ENCODE measurements around the gene TENM3. TPM values are rescaled to one million over a fixed set of nuclear protein-coding genes. Genes with fewer than 3 reads are reported as not detected.

Gene TENM3
- total and polyA plus RNA-seq, 10 of the 15 experiments (the other 5 are each of a cell fraction or from before 2014, with no cell fraction given): 0.01 to 1.7 (median 0.08) TPM; not detected in 2

- Histone ChIP-seq H3K9me3 (replicated peaks; ENCODE audit: control insufficient read depth, insufficient read depth, low read length) (no peaks in the 10 kb centered on the region; the same call in 2 of the 3 replicates), H3K4me3 (no peak overlapping the region), H3K27me3 (replicated peaks in 1 of 2; ENCODE audit: control insufficient read depth in 2 of 2, insufficient read depth in 2 of 2, low read length in 1 of 2) (no peaks in the 10 kb centered on the region), H3K4me1 (ENCODE audit: control insufficient read depth, insufficient read depth, low read length) (no peaks in the 10 kb centered on the region), H2AFZ (ENCODE audit: control insufficient read depth, low read depth, low read length) (no peak overlapping the region), H3K79me2 (ENCODE audit: control insufficient read depth, insufficient read depth, low read length) (no peaks in the 10 kb centered on the region), H3K4me2 (ENCODE audit: control insufficient read depth, insufficient read depth) (no peak overlapping the region), H3K36me3 (ENCODE audit: control insufficient read depth in 2 of 2, insufficient read depth in 2 of 2, low read length in 1 of 2) (no peaks in the 10 kb centered on the region), H3K27ac (ENCODE audit: control insufficient read depth, insufficient read depth) (no peak overlapping the region), H4K20me1 (ENCODE audit: control insufficient read depth, insufficient read depth) (no peaks in the 10 kb centered on the region), H3K9ac (ENCODE audit: control insufficient read depth, insufficient read depth, low read length) (no peak overlapping the region)
- DNase-seq (ENCODE audit: low read depth, low spot score) (no peak), ATAC-seq (no peak), FAIRE-seq (no peak)
- intact Hi-C loops (cut with micrococcal nuclease; ENCODE audit: unreplicated experiment) (no loop called here), in situ Hi-C loops (cut with MboI) (no loop called here)
- POLR2A ChIA-PET: no interaction called here
- SMC1A ChIA-PET (ENCODE audit: uncharacterized antibody, unreplicated experiment): no interaction called here
- RAD21 ChIA-PET (ENCODE audit: unreplicated experiment): no interaction called here
- TF ChIP-seq, protein P1, sequence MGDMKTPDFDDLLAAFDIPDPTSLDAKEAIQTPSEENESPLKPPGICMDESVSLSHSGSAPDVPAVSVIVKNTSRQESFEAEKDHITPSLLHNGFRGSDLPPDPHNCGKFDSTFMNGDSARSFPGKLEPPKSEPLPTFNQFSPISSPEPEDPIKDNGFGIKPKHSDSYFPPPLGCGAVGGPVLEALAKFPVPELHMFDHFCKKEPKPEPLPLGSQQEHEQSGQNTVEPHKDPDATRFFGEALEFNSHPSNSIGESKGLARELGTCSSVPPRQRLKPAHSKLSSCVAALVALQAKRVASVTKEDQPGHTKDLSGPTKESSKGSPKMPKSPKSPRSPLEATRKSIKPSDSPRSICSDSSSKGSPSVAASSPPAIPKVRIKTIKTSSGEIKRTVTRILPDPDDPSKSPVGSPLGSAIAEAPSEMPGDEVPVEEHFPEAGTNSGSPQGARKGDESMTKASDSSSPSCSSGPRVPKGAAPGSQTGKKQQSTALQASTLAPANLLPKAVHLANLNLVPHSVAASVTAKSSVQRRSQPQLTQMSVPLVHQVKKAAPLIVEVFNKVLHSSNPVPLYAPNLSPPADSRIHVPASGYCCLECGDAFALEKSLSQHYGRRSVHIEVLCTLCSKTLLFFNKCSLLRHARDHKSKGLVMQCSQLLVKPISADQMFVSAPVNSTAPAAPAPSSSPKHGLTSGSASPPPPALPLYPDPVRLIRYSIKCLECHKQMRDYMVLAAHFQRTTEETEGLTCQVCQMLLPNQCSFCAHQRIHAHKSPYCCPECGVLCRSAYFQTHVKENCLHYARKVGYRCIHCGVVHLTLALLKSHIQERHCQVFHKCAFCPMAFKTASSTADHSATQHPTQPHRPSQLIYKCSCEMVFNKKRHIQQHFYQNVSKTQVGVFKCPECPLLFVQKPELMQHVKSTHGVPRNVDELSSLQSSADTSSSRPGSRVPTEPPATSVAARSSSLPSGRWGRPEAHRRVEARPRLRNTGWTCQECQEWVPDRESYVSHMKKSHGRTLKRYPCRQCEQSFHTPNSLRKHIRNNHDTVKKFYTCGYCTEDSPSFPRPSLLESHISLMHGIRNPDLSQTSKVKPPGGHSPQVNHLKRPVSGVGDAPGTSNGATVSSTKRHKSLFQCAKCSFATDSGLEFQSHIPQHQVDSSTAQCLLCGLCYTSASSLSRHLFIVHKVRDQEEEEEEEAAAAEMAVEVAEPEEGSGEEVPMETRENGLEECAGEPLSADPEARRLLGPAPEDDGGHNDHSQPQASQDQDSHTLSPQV (IDR thresholded peaks at IDR 0.05): no peak
- TF ChIP-seq USF2 (IDR thresholded peaks at IDR 0.05; ENCODE audit: borderline replicate concordance, low read depth, low read length): no peak
- no peak for TF ChIP-seq PAX8 (IDR thresholded peaks at IDR 0.05)
- no peak for TF ChIP-seq NRF1 (conservative IDR thresholded peaks at IDR 0.05; ENCODE audit: low read depth, low read length)
- TF ChIP-seq, protein P2, sequence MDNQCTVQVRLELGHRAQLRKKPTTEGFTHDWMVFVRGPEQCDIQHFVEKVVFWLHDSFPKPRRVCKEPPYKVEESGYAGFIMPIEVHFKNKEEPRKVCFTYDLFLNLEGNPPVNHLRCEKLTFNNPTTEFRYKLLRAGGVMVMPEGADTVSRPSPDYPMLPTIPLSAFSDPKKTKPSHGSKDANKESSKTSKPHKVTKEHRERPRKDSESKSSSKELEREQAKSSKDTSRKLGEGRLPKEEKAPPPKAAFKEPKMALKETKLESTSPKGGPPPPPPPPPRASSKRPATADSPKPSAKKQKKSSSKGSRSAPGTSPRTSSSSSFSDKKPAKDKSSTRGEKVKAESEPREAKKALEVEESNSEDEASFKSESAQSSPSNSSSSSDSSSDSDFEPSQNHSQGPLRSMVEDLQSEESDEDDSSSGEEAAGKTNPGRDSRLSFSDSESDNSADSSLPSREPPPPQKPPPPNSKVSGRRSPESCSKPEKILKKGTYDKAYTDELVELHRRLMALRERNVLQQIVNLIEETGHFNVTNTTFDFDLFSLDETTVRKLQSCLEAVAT (IDR thresholded peaks at IDR 0.05): no peak
- no peak for TF ChIP-seq CBFB (IDR thresholded peaks at IDR 0.05; ENCODE audit: low read depth)
- no peak for TF ChIP-seq MYC (IDR thresholded peaks at IDR 0.05; ENCODE audit: insufficient read depth, insufficient read length, insufficient replicate concordance, low read length, severe bottlenecking)
- no peak for TF ChIP-seq RELA (IDR thresholded peaks at IDR 0.05; ENCODE audit: borderline replicate concordance, partially characterized antibody)
- TF ChIP-seq BMI1 (IDR thresholded peaks at IDR 0.05; ENCODE audit: borderline replicate concordance): no peak
- TF ChIP-seq, protein P3, sequence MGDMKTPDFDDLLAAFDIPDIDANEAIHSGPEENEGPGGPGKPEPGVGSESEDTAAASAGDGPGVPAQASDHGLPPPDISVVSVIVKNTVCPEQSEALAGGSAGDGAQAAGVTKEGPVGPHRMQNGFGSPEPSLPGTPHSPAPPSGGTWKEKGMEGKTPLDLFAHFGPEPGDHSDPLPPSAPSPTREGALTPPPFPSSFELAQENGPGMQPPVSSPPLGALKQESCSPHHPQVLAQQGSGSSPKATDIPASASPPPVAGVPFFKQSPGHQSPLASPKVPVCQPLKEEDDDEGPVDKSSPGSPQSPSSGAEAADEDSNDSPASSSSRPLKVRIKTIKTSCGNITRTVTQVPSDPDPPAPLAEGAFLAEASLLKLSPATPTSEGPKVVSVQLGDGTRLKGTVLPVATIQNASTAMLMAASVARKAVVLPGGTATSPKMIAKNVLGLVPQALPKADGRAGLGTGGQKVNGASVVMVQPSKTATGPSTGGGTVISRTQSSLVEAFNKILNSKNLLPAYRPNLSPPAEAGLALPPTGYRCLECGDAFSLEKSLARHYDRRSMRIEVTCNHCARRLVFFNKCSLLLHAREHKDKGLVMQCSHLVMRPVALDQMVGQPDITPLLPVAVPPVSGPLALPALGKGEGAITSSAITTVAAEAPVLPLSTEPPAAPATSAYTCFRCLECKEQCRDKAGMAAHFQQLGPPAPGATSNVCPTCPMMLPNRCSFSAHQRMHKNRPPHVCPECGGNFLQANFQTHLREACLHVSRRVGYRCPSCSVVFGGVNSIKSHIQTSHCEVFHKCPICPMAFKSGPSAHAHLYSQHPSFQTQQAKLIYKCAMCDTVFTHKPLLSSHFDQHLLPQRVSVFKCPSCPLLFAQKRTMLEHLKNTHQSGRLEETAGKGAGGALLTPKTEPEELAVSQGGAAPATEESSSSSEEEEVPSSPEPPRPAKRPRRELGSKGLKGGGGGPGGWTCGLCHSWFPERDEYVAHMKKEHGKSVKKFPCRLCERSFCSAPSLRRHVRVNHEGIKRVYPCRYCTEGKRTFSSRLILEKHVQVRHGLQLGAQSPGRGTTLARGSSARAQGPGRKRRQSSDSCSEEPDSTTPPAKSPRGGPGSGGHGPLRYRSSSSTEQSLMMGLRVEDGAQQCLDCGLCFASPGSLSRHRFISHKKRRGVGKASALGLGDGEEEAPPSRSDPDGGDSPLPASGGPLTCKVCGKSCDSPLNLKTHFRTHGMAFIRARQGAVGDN (IDR thresholded peaks at IDR 0.05): no peak
- TF ChIP-seq ZNF622 (IDR thresholded peaks at IDR 0.05): no peak
- no TSS peak for BruUV-seq (replicated peaks)
- CTCF ChIA-PET: no interaction called here
- WGBS (ENCODE audit: insufficient coverage, insufficient replicate concordance, low lambda C conversion rate, missing lambda C conversion rate): 39% methylated on average over 4 of the region's 4 CpGs
These were observed 36.3 kb upstream of the TENM3 start for GRCh38 chr4:182206916-182207315.

All from GM12878 (cell line).